ENCODE measurements around the gene RAB23.

The RAB23 gene

GRCh38 chr6:57226221-57226620 lies 4.1 kb upstream of the RAB23 start:
- no peak for DNase-seq

- DNase-seq: no peak
Observed at GRCh38 chr6:57224769-57225515, 2.8 kb upstream of the RAB23 start.

- DNase-seq: no peak
Observed at GRCh38 chr6:57222743-57223077, 603 bp upstream of the RAB23 start.

- peak; percentile 18 for DNase-seq
Observed at GRCh38 chr6:57221191-57221935, 744 bp downstream of the RAB23 start.

- DNase-seq: no peak
Observed at GRCh38 chr6:57220083-57220703, 1.9 kb downstream of the RAB23 start.

GRCh38 chr6:57217270-57217669 lies 4.8 kb downstream of the RAB23 start:
- DNase-seq: no peak

- no peak for DNase-seq
Observed at GRCh38 chr6:57216235-57217101, 5.6 kb downstream of the RAB23 start.

- no peak for DNase-seq
Observed at GRCh38 chr6:57215260-57215659, 6.8 kb downstream of the RAB23 start.

GRCh38 chr6:57210060-57210459 lies 12.0 kb downstream of the RAB23 start:
- DNase-seq: no peak

GRCh38 chr6:57209030-57209429 lies 13.1 kb downstream of the RAB23 start:
- no peak for DNase-seq

- DNase-seq: no peak
Observed at GRCh38 chr6:57207872-57208271, 14.2 kb downstream of the RAB23 start.

- DNase-seq: no peak
Observed at GRCh38 chr6:57207141-57207540, 15.0 kb downstream of the RAB23 start.

- no peak for DNase-seq
Observed at GRCh38 chr6:57205550-57206328, 16.4 kb downstream of the RAB23 start.

- no peak for DNase-seq
Observed at GRCh38 chr6:57201718-57202117, 20.4 kb downstream of the RAB23 start.

- DNase-seq: no peak
Observed at GRCh38 chr6:57198926-57199636, 23.0 kb downstream of the RAB23 start.

- DNase-seq: no peak
Observed at GRCh38 chr6:57195457-57195856, 26.6 kb downstream of the RAB23 start.

- no peak for DNase-seq
Observed at GRCh38 chr6:57193177-57193576, 28.9 kb downstream of the RAB23 start.

- no peak for DNase-seq
Observed at GRCh38 chr6:57190140-57190539, 32.0 kb downstream of the RAB23 start.

- no peak for DNase-seq
Observed at GRCh38 chr6:57183336-57183735, 38.8 kb downstream of the RAB23 start.

- no peak for DNase-seq
Observed at GRCh38 chr6:57182017-57182432, 40.1 kb downstream of the RAB23 start.

- DNase-seq: no peak
Observed at GRCh38 chr6:57180596-57180995, 41.5 kb downstream of the RAB23 start.
